Esophagus muscularis mucosa (tissue), 4 donors: Measurements from ENCODE around the gene FAM8A1. TPM values are rescaled to one million over a fixed set of nuclear protein-coding genes. Genes with fewer than 3 reads are reported as not detected.

Source experiments
- DNase-seq: peaks from one replicate; pipeline ENCODE4 v3.0.0-alpha.2; 2017; ENCODE audit errors: extremely low spot score
- H3K27ac ChIP-seq, 4 donors: fragments of 200-600 bp; sonication (generic); replicated peaks in 1 of 4; 1 replicate in 3 of 4; 2 replicates in 1 of 4; pipeline ENCODE4 v1.5.1; 2016 to 2019; ENCODE audit warnings: mild to moderate bottlenecking in 1 of 4
- H3K27me3 ChIP-seq, 4 donors: fragments of 200-600 bp; sonication (generic); one replicate each; pipeline versions ENCODE4 v1.5.1 to v1.6.0; 2016 to 2019
- H3K36me3 ChIP-seq, 4 donors: fragments of 200-600 bp; sonication (generic); one replicate each; pipeline ENCODE4 v1.5.1; 2016 to 2019
- H3K4me1 ChIP-seq, 4 donors: fragments of 200-600 bp; sonication (generic); one replicate each; pipeline ENCODE4 v1.5.1; 2016 to 2019
- H3K4me3 ChIP-seq, 4 donors: fragments of 200-600 bp; sonication (generic); 1 replicate in 2 of 4; 2 replicates in 2 of 4; pipeline ENCODE4 v1.5.1; 2016 to 2019; ENCODE audit warnings: mild to moderate bottlenecking in 4 of 4, moderate library complexity in 1 of 4
- H3K9me3 ChIP-seq, 4 donors: fragments of 200-600 bp; sonication (generic); 1 replicate in 3 of 4; 2 replicates in 1 of 4; pipeline ENCODE4 v1.5.1; 2016 to 2019
- EP300 ChIP-seq: sonication (generic); formaldehyde crosslinking; IDR thresholded peaks from one replicate; pipeline ENCODE4 v1.6.1; 2017; ENCODE audit warnings: antibody characterized with exemption
- POLR2A ChIP-seq: fragments of 450-650 bp; IDR thresholded peaks from one replicate; pipeline ENCODE4 v1.6.1; 2017; ENCODE audit warnings: antibody characterized with exemption, moderate library complexity, mild to moderate bottlenecking, low read depth
- POLR2AphosphoS5 ChIP-seq, 2 donors: sonication (generic); formaldehyde crosslinking; IDR thresholded peaks; one replicate each; pipeline ENCODE4 v1.6.1; 2017; ENCODE audit warnings: antibody characterized with exemption in 2 of 2
- WGBS: methylation state at CpG from one replicate; pipeline ENCODE4 v1.1.5; 2018; 5-methylcytosine and 5-hydroxymethylcytosine counted together
- intact Hi-C: fragments of 100-400 bp; cut with DNase I; formaldehyde crosslinking; loops from one replicate; pipeline ENCODE4 v1.15.1; 2023
- total RNA-seq, 4 donors: library from RNA; depleted of rRNA; stranded (reverse); fragments of >200 nt; gene quantifications; one replicate each; pipeline versions ENCODE4 v1.1.0 to v1.2.1, GENCODE V29; 2016
- TF ChIP-seq, protein P1 (sequence below), 3 experiments: fragments of 200-600 bp in 2 of 3; fragments of 450-650 bp in 1 of 3; sonication (generic) in 2 of 3; IDR thresholded peaks; one replicate each; pipeline ENCODE4 v1.5.1; 2017 to 2019; ENCODE audit warnings: antibody characterized with exemption in 3 of 3, mild to moderate bottlenecking in 2 of 3, moderate library complexity in 1 of 3

FAM8A1 gene
- total RNA-seq = 10 to 100 TPM; 36.8 to 58.8 (median 40.9) TPM

DNA sequence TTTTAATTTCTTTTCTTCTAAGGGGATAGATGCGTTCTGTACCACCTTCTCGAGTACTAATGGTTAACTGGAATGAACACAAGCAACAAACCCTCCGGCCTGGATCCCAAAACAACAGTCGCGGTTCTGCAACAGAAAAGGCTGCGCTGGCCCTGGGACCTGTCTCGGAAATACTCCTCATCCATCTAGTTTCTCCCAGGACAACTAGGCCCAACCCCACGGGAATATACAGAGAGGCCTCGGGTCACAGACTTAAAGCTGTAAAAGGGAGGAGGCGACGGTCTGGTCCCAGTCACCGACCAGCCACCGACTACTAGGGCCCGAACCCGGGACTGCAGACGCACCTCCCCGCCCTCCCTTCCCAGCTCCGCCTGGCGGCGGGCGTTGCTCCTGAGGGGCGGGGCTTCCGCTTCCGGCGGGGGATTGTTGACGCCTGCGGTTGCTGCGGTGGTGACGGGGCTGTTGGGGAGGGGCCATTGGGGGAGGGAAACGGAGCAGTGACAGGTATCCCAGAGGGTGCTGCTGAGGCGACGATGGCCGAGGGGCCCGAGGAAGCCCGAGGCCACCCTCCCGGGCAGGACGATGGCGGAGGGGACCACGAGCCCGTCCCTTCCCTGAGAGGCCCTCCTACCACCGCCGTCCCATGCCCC lies at the start of gene FAM8A1:
Gene FAM8A1, plus strand, starts transcription at position 426 of the 650 bp plus-strand sequence. Its CDS starts 108 bp downstream, at position 534.
- Histone ChIP-seq H3K4me1 (peaks cover 14 to 32% (median 24%) of the 10 kb centered on the region in 4 donors), H3K4me3 (peak within 1 kb of the TSS; percentile 72 to 99 (median 96)), H3K9me3 (no peaks in the 10 kb centered on the region), H3K36me3 (peaks cover 3 to 25% (median 12%) of the 10 kb centered on the region in 4 donors), H3K27ac (peak within 1 kb of the TSS; percentile 95 to 99 (median 98)), H3K27me3 (no peaks in the 10 kb centered on the region)
- intact Hi-C loops = loop anchor here (10.0 kb wide), 1 partner anchor 105 kb away; the partner anchor contains the start of gene NUP153
- peak; percentile 97 for DNase-seq
- WGBS = 20% methylated on average over 10 of the region's 42 CpGs
- TF ChIP-seq EP300 (no peak), POLR2A (peak; percentile 28), POLR2AphosphoS5 (IDR thresholded peaks at IDR 0.05) (peak; percentile 93 to 95)
- TF ChIP-seq, protein P1, sequence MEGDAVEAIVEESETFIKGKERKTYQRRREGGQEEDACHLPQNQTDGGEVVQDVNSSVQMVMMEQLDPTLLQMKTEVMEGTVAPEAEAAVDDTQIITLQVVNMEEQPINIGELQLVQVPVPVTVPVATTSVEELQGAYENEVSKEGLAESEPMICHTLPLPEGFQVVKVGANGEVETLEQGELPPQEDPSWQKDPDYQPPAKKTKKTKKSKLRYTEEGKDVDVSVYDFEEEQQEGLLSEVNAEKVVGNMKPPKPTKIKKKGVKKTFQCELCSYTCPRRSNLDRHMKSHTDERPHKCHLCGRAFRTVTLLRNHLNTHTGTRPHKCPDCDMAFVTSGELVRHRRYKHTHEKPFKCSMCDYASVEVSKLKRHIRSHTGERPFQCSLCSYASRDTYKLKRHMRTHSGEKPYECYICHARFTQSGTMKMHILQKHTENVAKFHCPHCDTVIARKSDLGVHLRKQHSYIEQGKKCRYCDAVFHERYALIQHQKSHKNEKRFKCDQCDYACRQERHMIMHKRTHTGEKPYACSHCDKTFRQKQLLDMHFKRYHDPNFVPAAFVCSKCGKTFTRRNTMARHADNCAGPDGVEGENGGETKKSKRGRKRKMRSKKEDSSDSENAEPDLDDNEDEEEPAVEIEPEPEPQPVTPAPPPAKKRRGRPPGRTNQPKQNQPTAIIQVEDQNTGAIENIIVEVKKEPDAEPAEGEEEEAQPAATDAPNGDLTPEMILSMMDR (IDR thresholded peaks at IDR 0.05) = peak; percentile 42 to 73 (median 67)

- WGBS = 93% methylated on average over 9 of the region's 9 CpGs
- H3K4me3 ChIP-seq = no peak overlapping the region
- no peak overlapping the region for H3K27ac ChIP-seq
- H3K9me3 ChIP-seq = no peaks in the 10 kb centered on the region
- H3K27me3 ChIP-seq = no peaks in the 10 kb centered on the region
- no peak for TF ChIP-seq POLR2AphosphoS5 (IDR thresholded peaks at IDR 0.05)
- TF ChIP-seq, protein P1 (IDR thresholded peaks at IDR 0.05) = no peak
- intact Hi-C loops = no loop called here
- H3K4me1 ChIP-seq = no peaks in the 10 kb centered on the region
- H3K36me3 ChIP-seq = peaks cover 0 to 48% (median 30%) of the 10 kb centered on the region in 4 donors
- DNase-seq = no peak
These were observed 48.6 kb upstream of the FAM8A1 start for GRCh38 chr6:17551383-17551958.

DNA sequence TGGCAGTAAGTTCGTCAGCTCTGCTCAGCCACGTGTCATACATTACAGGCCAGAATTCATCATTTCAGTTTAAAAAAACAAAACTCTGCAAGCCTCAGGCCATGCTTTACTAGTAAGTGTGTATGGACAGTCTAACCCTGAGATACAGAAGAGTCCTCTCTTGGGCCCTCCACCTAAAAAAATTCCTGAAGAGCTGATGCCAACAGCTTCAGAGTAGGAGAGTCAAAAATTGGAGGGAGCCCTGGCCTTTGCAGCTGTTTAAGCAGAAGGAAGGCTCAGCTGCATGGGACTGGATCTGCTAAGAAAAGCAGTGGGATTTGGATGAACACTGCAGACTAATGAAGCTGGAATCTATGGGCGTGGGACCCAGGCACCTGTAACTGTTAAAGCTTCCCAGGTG lies 47.2 kb upstream of the FAM8A1 start:
- H3K36me3 ChIP-seq = peaks cover 0 to 51% (median 30%) of the 10 kb centered on the region in 4 donors
- no peaks in the 10 kb centered on the region for H3K4me1 ChIP-seq
- H3K27me3 ChIP-seq = no peaks in the 10 kb centered on the region
- H3K9me3 ChIP-seq = no peaks in the 10 kb centered on the region
- no peak for DNase-seq
- TF ChIP-seq POLR2AphosphoS5 (IDR thresholded peaks at IDR 0.05) (no peak), EP300 (no peak), POLR2A (no peak)
- TF ChIP-seq, protein P1 (IDR thresholded peaks at IDR 0.05) = no peak
- WGBS = 71% methylated on average over 3 of the region's 3 CpGs
- no peak overlapping the region for H3K4me3 ChIP-seq
- intact Hi-C loops = no loop called here
- no peak overlapping the region for H3K27ac ChIP-seq

GRCh38 chr6:17556014-17556413 lies 44.1 kb upstream of the FAM8A1 start:
- intact Hi-C loops = no loop called here
- Histone ChIP-seq H3K4me3 (no peak overlapping the region), H3K9me3 (no peaks in the 10 kb centered on the region), H3K27me3 (no peaks in the 10 kb centered on the region), H3K4me1 (no peaks in the 10 kb centered on the region), H3K27ac (no peak overlapping the region), H3K36me3 (peaks cover 0 to 51% (median 30%) of the 10 kb centered on the region in 4 donors)
- WGBS = 80% methylated on average over 4 of the region's 4 CpGs
- TF ChIP-seq EP300 = no peak
- no peak for TF ChIP-seq POLR2A
- TF ChIP-seq, protein P1 (IDR thresholded peaks at IDR 0.05) = no peak
- no peak for TF ChIP-seq POLR2AphosphoS5 (IDR thresholded peaks at IDR 0.05)
- DNase-seq = no peak
